ENCODE data around the gene CSNK1G3. TPM values are rescaled to one million over a fixed set of nuclear protein-coding genes. Genes with fewer than 3 reads are reported as not detected.

Gene CSNK1G3
- total RNA-seq, 1 experiment from 2014 or later = 51.1 TPM

DNA sequence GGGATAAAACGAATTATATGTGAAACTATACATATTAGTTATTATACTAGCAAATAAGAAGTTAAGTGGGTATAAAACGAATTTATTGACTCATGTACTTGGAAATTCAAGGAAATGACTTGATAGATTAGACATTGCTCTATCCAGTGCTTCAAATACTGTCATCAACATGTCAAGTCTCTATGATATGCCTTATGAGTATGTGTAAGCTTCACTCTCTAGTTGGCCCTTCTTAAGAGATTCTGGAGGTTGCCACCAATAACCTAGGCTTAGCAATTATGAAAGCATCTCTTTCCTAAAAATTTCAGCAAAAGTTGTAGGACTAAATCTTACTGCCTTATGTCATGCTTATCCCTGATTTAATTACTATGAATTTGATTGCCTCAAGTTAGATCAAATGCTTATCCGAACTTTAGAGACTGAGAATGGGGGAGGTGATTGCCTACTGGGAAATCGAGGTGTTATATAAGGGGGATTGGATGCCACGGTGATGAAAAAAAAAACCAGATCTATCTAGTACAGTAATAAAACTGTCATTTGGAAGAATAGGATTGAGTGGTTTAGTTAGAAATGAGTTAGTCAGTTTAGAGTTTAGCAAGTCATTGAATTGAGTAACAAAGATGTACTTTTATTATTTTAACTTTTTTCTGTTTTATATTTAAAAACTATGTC is 46.9 kb downstream of the CSNK1G3 start (continued):
- TF ChIP-seq FOSL1 (IDR thresholded peaks at IDR 0.05; ENCODE audit: low read depth) (no peak), SRF (IDR thresholded peaks at IDR 0.05; ENCODE audit: low read depth) (no peak), CEBPB (IDR thresholded peaks at IDR 0.05; ENCODE audit: low read depth) (no peak), RAD21 (IDR thresholded peaks at IDR 0.05; ENCODE audit: low read depth) (no peak), SIN3A (IDR thresholded peaks at IDR 0.05; ENCODE audit: low read depth) (no peak), POLR2AphosphoS5 (IDR thresholded peaks at IDR 0.05; ENCODE audit: low read depth, low read length) (no peak), EZH2phosphoT487 (IDR thresholded peaks at IDR 0.05; ENCODE audit: borderline replicate concordance) (no peak)
- TF ChIP-seq, protein P1, sequence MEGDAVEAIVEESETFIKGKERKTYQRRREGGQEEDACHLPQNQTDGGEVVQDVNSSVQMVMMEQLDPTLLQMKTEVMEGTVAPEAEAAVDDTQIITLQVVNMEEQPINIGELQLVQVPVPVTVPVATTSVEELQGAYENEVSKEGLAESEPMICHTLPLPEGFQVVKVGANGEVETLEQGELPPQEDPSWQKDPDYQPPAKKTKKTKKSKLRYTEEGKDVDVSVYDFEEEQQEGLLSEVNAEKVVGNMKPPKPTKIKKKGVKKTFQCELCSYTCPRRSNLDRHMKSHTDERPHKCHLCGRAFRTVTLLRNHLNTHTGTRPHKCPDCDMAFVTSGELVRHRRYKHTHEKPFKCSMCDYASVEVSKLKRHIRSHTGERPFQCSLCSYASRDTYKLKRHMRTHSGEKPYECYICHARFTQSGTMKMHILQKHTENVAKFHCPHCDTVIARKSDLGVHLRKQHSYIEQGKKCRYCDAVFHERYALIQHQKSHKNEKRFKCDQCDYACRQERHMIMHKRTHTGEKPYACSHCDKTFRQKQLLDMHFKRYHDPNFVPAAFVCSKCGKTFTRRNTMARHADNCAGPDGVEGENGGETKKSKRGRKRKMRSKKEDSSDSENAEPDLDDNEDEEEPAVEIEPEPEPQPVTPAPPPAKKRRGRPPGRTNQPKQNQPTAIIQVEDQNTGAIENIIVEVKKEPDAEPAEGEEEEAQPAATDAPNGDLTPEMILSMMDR (IDR thresholded peaks at IDR 0.05 in 2 of 3, conservative IDR thresholded peaks at IDR 0.05 in 1 of 3; ENCODE audit: borderline replicate concordance in 1 of 3, insufficient read depth in 1 of 3, low read depth in 2 of 3, low read length in 2 of 3) = no peak
- TF ChIP-seq, protein P2, sequence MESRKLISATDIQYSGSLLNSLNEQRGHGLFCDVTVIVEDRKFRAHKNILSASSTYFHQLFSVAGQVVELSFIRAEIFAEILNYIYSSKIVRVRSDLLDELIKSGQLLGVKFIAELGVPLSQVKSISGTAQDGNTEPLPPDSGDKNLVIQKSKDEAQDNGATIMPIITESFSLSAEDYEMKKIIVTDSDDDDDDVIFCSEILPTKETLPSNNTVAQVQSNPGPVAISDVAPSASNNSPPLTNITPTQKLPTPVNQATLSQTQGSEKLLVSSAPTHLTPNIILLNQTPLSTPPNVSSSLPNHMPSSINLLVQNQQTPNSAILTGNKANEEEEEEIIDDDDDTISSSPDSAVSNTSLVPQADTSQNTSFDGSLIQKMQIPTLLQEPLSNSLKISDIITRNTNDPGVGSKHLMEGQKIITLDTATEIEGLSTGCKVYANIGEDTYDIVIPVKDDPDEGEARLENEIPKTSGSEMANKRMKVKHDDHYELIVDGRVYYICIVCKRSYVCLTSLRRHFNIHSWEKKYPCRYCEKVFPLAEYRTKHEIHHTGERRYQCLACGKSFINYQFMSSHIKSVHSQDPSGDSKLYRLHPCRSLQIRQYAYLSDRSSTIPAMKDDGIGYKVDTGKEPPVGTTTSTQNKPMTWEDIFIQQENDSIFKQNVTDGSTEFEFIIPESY (IDR thresholded peaks at IDR 0.05; ENCODE audit: extremely low read depth, insufficient replicate concordance, low read length) = no peak

DNA sequence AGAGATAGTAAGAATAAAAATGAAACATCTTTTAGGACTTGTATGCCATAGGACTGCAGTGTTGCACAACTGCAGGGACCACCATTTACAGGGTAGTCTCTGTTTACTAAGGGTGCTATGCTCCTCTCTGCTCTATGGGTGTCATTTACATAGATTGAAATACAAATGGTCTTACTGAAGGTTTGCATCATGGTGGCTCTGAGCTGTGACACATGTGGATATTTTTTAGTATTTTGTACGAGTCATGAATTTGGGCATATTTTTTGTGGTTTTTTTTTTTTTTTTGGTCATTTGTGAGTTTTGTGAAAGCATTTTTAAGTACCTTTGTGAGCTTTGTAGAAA is 47.4 kb downstream of the CSNK1G3 start:
- H3K4me1 ChIP-seq (ENCODE audit: control insufficient read depth in 1 of 2, insufficient read depth in 2 of 2, low read length in 2 of 2) = no peaks in the 10 kb centered on the region
- H3K9me2 ChIP-seq (ENCODE audit: insufficient read depth) = no peaks in the 10 kb centered on the region; the same call in 1 of the 2 replicates
- intact Hi-C loops (cut with micrococcal nuclease) = no loop called here
- no peak for TF ChIP-seq POLR2A (IDR thresholded peaks at IDR 0.05; ENCODE audit: borderline replicate concordance, extremely low read depth, insufficient read depth, insufficient read length)
- TF ChIP-seq JUND (IDR thresholded peaks at IDR 0.05) = no peak
- H3K79me2 ChIP-seq (ENCODE audit: insufficient read depth, low read length) = peaks cover 9% of the 10 kb centered on the region
- H3K27me3 ChIP-seq (ENCODE audit: insufficient read depth, low read length) = no peaks in the 10 kb centered on the region
- no peak overlapping the region for H3K9ac ChIP-seq (ENCODE audit: low read length)
- no TSS peak for BruUV-seq (replicated peaks)
- H3K4me2 ChIP-seq (ENCODE audit: low read length) = no peak overlapping the region
- RAD21 ChIA-PET (ENCODE audit: low non-redundant PET in 1 of 2, low total read pairs in 2 of 2, uncharacterized antibody in 2 of 2, unreplicated experiment in 2 of 2) = no interaction called here
- ATAC-seq = no peak
- DNase-seq (ENCODE audit: low read depth, low spot score) = no peak
- H3K9me3 ChIP-seq (ENCODE audit: control insufficient read depth in 1 of 2, insufficient read depth in 1 of 2, low read depth in 1 of 2, low read length in 2 of 2) = no peaks in the 10 kb centered on the region
- H4K20me1 ChIP-seq (ENCODE audit: insufficient read depth) = 0 out of 2 replicates have a peak, but pooled peaks cover 4% of the 10 kb centered on the region
- CTCF ChIA-PET = no interaction called here
- H3K36me3 ChIP-seq (ENCODE audit: control insufficient read depth in 1 of 2, insufficient read depth in 2 of 2, low read length in 2 of 2) = no peaks in the 10 kb centered on the region
- POLR2A ChIA-PET = no interaction called here
- no peak overlapping the region for H3K4me3 ChIP-seq (replicated peaks in 1 of 2; ENCODE audit: low read depth in 1 of 2, low read length in 2 of 2)
- H3K27ac ChIP-seq (ENCODE audit: low read depth, low read length) = no peak overlapping the region
- no peak overlapping the region for H2AFZ ChIP-seq (ENCODE audit: low read depth, low read length, poor library complexity, severe bottlenecking)

Measured in HCT116 (cell line).